Adrenal gland (tissue), 5 donors: ENCODE data around the gene TP53BP2.

ENCODE experiments used
- CTCF ChIP-seq, 6 experiments: fragments of 450-650 bp in 4 of 6; fragments of 200-600 bp in 2 of 6; sonication (generic) in 1 of 6; IDR thresholded peaks; 1 replicate in 5 of 6; 2 replicates in 1 of 6; pipeline versions ENCODE4 v1.5.1 to v1.8.0; 2016 to 2021; ENCODE audit warnings: antibody characterized with exemption in 6 of 6, mild to moderate bottlenecking in 2 of 6, moderate library complexity in 1 of 6
- POLR2A ChIP-seq, 2 donors: fragments of 450-650 bp; IDR thresholded peaks; one replicate each; pipeline ENCODE4 v1.6.1; 2017; ENCODE audit warnings: antibody characterized with exemption in 2 of 2, mild to moderate bottlenecking in 2 of 2, moderate library complexity in 1 of 2
- donor health status: DM: no; HTN: no; CAD: no.

DNA sequence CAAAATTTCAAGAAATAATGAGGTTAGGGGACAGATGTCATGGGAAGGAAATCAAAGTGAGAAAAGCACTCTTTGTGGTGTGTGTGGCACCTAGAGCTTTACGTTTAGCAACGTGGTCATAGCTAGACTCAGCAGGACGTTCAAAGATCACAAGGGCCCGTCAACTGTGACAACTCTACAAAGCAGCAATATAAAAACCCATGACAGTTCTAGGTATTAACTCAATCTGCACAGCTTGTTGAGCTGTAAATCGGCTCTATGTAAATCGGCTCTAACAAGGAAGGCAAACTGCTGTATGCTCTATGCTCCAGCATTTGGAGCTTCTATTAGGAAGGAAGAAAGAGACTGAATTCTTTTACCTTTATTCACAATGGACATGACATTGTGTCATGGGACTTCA lies 64.8 kb downstream of the TP53BP2 start:
- TF ChIP-seq CTCF (IDR thresholded peaks at IDR 0.05) (no peak), POLR2A (IDR thresholded peaks at IDR 0.05) (no peak)
